Lower lobe of right lung (tissue), 2 donors: ENCODE measurements around the gene RASL12. TPM values are rescaled to one million over a fixed set of nuclear protein-coding genes. Genes with fewer than 3 reads are reported as not detected.
A peak's percentile ranks its signal among the peaks of the same experiment; 100 is the strongest.

Source experiments
- ATAC-seq, 2 donors: fragments of 200-7000 bp; cut with Tn5 transposase; one replicate each; pipeline ENCODE4 v1.9.1; 2020 to 2022; ENCODE audit warnings: mild to moderate bottlenecking in 2 of 2, moderate library complexity in 2 of 2
- DNase-seq: peaks from one replicate; pipeline ENCODE4 v3.0.0-alpha.2; 2020
- H3K27ac ChIP-seq: fragments of 200-600 bp; one replicate; pipeline ENCODE4 v1.8.0; 2022
- H3K27me3 ChIP-seq: fragments of 200-600 bp; one replicate; pipeline ENCODE4 v1.8.0; 2022; ENCODE audit warnings: low read depth
- H3K36me3 ChIP-seq: fragments of 200-600 bp; one replicate; pipeline ENCODE4 v1.8.0; 2022; ENCODE audit warnings: mild to moderate bottlenecking
- H3K4me1 ChIP-seq: fragments of 200-600 bp; one replicate; pipeline ENCODE4 v1.8.0; 2022
- H3K4me3 ChIP-seq: fragments of 200-600 bp; one replicate; pipeline ENCODE4 v1.8.0; 2022; ENCODE audit warnings: mild to moderate bottlenecking
- H3K9me3 ChIP-seq: fragments of 200-600 bp; one replicate; pipeline ENCODE4 v1.8.0; 2022
- intact Hi-C: fragments of 100-400 bp; cut with DNase I; formaldehyde crosslinking; loops from one replicate; pipeline ENCODE4 v1.11.0; 2022
- total RNA-seq: library from RNA; stranded (reverse); fragmentation: NEBNext Ultra II Directional; extraction: Animal tissue kit (Norgen Biotek cat#: 25700); gene quantifications from one replicate; pipeline ENCODE4 v1.2.1, GENCODE V29; 2021
- TF ChIP-seq, protein P1 (sequence below): fragments of 200-600 bp; IDR thresholded peaks from one replicate; pipeline ENCODE4 v1.8.0; 2022; ENCODE audit warnings: antibody characterized with exemption, mild to moderate bottlenecking
- donor health status: DM: no; HTN: yes; CAD: no; lungs with severe emphysema.

Gene RASL12
- total RNA-seq, 1 donor from 2014 or later, result 21.5 TPM

DNA sequence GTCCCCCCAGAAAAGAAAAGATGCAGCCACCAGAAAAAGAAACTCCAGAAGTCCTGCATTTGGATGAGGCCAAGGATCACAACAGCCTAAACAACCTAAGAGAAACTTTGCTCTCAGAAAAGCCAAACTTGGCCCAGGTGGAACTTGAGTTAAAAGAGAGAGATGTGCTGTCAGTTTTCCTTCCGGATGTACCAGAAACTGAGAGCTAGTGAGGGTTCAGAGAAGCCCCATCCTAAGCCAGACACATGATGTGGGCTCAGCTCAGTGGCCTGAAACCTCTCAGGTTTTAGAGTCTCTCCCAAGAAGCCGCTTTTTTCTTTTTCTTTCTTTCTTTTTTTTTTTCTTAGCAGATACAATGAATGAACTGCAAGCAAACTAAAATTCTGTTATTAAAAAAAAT is 14.8 kb downstream of the RASL12 start:
- ATAC-seq (no peak), DNase-seq (no peak)
- Histone ChIP-seq H3K4me3 (no peak overlapping the region), H3K27me3 (no peaks in the 10 kb centered on the region), H3K9me3 (no peaks in the 10 kb centered on the region), H3K4me1 (peaks cover 38% of the 10 kb centered on the region), H3K36me3 (peaks cover 28% of the 10 kb centered on the region), H3K27ac (no peak overlapping the region)
- intact Hi-C loops, result no loop called here
- TF ChIP-seq, protein P1, sequence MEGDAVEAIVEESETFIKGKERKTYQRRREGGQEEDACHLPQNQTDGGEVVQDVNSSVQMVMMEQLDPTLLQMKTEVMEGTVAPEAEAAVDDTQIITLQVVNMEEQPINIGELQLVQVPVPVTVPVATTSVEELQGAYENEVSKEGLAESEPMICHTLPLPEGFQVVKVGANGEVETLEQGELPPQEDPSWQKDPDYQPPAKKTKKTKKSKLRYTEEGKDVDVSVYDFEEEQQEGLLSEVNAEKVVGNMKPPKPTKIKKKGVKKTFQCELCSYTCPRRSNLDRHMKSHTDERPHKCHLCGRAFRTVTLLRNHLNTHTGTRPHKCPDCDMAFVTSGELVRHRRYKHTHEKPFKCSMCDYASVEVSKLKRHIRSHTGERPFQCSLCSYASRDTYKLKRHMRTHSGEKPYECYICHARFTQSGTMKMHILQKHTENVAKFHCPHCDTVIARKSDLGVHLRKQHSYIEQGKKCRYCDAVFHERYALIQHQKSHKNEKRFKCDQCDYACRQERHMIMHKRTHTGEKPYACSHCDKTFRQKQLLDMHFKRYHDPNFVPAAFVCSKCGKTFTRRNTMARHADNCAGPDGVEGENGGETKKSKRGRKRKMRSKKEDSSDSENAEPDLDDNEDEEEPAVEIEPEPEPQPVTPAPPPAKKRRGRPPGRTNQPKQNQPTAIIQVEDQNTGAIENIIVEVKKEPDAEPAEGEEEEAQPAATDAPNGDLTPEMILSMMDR, result no peak

DNA sequence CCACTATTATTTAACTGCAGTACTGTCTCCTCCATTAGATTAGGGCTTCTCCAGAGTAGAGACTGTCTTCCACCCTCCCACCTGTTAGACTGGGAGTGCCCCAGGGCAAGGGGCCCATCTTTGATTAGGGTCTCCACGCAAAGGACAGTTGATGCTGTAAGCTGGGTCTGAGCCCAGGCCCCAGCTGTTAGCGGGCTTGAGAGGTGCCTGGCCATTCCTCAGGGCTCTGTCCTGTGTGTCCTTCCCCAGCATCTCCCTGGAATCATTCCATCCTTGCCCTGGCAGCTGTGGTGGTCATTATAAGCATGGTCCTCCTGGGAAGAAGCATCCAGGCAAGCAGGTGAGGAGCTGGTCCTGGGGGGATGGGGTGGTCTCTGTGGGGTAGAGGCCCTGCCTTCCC is 16.5 kb downstream of the RASL12 start:
- intact Hi-C loops, result no loop called here
- Histone ChIP-seq H3K4me3 (no peak overlapping the region), H3K27ac (no peak overlapping the region), H3K4me1 (peaks cover 38% of the 10 kb centered on the region), H3K9me3 (no peaks in the 10 kb centered on the region), H3K36me3 (peaks cover 26% of the 10 kb centered on the region), H3K27me3 (no peaks in the 10 kb centered on the region)
- ATAC-seq (no peak), DNase-seq (no peak)
- TF ChIP-seq, protein P1, result no peak

DNA sequence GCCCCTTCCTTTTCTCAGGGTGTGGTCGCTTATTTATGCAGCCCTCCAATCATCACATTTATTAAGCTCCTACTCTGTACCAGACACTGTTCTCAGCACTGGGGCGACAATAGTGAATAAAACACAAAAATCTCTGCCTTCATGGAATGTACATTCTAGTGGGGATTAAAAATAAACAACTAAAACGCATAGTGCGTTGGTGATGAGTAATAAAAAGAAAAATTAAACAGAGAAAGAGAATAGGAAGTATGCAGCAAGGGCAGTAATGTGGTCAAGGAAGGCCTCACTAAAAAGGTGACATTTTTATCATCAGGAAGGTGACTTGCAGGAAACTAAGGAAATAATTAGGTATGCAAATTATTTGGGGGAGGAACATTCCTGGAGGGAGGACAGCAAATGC is 17.5 kb downstream of the RASL12 start:
- Histone ChIP-seq H3K27me3 (no peaks in the 10 kb centered on the region), H3K4me1 (peaks cover 34% of the 10 kb centered on the region), H3K27ac (no peak overlapping the region), H3K4me3 (no peak overlapping the region), H3K9me3 (no peaks in the 10 kb centered on the region), H3K36me3 (peaks cover 26% of the 10 kb centered on the region)
- DNase-seq (no peak), ATAC-seq (no peak)
- intact Hi-C loops, result no loop called here
- TF ChIP-seq, protein P1, result no peak

DNA sequence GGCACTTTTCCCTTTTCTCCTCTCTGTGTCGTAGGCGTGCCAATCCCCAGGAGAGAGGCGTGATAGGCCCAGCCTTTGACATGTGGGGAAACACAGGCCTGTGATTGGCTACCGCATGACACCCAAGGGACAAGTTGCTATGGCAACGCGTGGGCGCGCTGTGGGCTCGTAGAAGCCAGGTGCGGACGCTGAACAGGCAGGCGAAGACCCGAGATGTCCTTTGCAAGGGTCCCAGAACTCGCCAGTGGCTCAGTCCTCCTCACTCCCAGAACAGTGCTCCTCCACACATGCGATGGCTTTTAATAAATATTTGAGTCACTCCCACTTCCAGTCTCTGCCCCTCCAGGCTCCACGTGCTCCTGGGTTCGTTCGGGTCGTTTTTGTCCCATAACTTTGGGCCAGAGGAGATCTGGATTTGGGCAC is 18.4 kb downstream of the RASL12 start:
- Histone ChIP-seq H3K27me3 (no peaks in the 10 kb centered on the region), H3K4me3 (peak overlapping the region; percentile 41), H3K4me1 (peaks cover 34% of the 10 kb centered on the region), H3K27ac (no peak overlapping the region), H3K9me3 (no peaks in the 10 kb centered on the region), H3K36me3 (peaks cover 19% of the 10 kb centered on the region)
- DNase-seq (peak; percentile 95), ATAC-seq (peak; percentile 86 to 87)
- TF ChIP-seq, protein P1, result no peak
- intact Hi-C loops, result no loop called here

DNA sequence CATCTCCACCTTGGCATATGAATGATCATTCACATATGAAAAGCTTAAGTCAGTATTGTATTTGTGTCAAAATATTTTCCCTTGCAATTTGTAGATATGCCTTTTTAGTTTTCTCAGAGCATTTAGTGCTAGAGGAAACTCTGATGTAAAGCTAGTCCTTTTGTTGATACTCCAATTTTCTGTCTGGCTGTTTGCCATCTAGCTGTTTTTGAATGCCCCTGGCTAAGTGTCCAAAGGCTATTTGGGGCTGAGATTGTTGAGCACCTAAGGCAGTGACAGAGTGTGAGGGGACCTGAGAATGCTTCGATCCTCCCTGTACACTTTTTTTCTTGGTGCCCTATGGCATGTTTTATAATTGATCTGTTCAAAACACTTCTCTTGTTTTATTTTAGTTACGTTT is 19.6 kb downstream of the RASL12 start:
- TF ChIP-seq, protein P1, result no peak
- H3K27ac ChIP-seq, result no peak overlapping the region
- H3K4me3 ChIP-seq, result no peak overlapping the region
- peaks cover 7% of the 10 kb centered on the region for H3K36me3 ChIP-seq
- H3K9me3 ChIP-seq, result no peaks in the 10 kb centered on the region
- H3K4me1 ChIP-seq, result peaks cover 39% of the 10 kb centered on the region
- ATAC-seq, result no peak
- no peaks in the 10 kb centered on the region for H3K27me3 ChIP-seq
- intact Hi-C loops, result no loop called here
- no peak for DNase-seq
